ENCODE results near the gene SS18. TPM values are rescaled to one million over a fixed set of nuclear protein-coding genes. Genes with fewer than 3 reads are reported as not detected.
A peak's percentile ranks its signal among the peaks of the same experiment; 100 is the strongest.

SS18 gene
- total RNA-seq, 4 donors from 2014 or later: 125 to 188 (median 151) TPM

GRCh38 chr18:26103579-26103978 is 13.2 kb upstream of the SS18 start:
- Histone ChIP-seq H3K27me3 (no peaks in the 10 kb centered on the region), H3K4me1 (no peaks in the 10 kb centered on the region), H3K36me3 (no peaks in the 10 kb centered on the region), H3K27ac (no peak overlapping the region), H3K9me3 (no peaks in the 10 kb centered on the region), H3K4me3 (replicated peaks in 1 of 3) (no peak overlapping the region)
- intact Hi-C loops (cut with DNase I): no loop called here
- peak; percentile 47 to 56 for DNase-seq
- WGBS, 2 donors: 42 to 52% methylated on average over 5 of the region's 5 CpGs
- TF ChIP-seq CTCF (IDR thresholded peaks at IDR 0.05): peak in 1 of 6 experiments; percentile 30
- no peak for TF ChIP-seq POLR2A (IDR thresholded peaks at IDR 0.05)

GRCh38 chr18:26097563-26097962 is 7.2 kb upstream of the SS18 start:
- Histone ChIP-seq H3K27ac (no peak overlapping the region), H3K27me3 (no peaks in the 10 kb centered on the region), H3K36me3 (no peaks in the 10 kb centered on the region), H3K4me1 (no peaks in the 10 kb centered on the region), H3K9me3 (no peaks in the 10 kb centered on the region), H3K4me3 (replicated peaks in 1 of 3) (no peak overlapping the region)
- WGBS, 2 donors: 93 to 96% methylated on average over 5 of the region's 5 CpGs
- intact Hi-C loops (cut with DNase I): loop anchor here (10.0 kb wide), 1 partner anchor 127 kb away; the partner anchor contains the start of gene TAF4B
- no peak for DNase-seq
- no peak for TF ChIP-seq CTCF (IDR thresholded peaks at IDR 0.05)
- no peak for TF ChIP-seq POLR2A (IDR thresholded peaks at IDR 0.05)

- H3K9me3 ChIP-seq: no peaks in the 10 kb centered on the region
- intact Hi-C loops (cut with DNase I): loop anchor here (10.0 kb wide), 1 partner anchor 128 kb away; the partner anchor contains the start of gene TAF4B
- TF ChIP-seq CTCF (IDR thresholded peaks at IDR 0.05): no peak
- TF ChIP-seq POLR2A (IDR thresholded peaks at IDR 0.05): no peak
- no peak for DNase-seq
- 61 to 96% methylated on average over 1 of the region's 1 CpG for WGBS, 2 donors
- no peaks in the 10 kb centered on the region for H3K27me3 ChIP-seq
- H3K4me3 ChIP-seq (replicated peaks in 1 of 3): no peak overlapping the region
- no peak overlapping the region for H3K27ac ChIP-seq
- no peaks in the 10 kb centered on the region for H3K4me1 ChIP-seq
- no peaks in the 10 kb centered on the region for H3K36me3 ChIP-seq
Measured at GRCh38 chr18:26096852-26097251, 6.4 kb upstream of the SS18 start.

GRCh38 chr18:26091047-26091630 is 726 bp upstream of the SS18 start:
- H3K4me3 ChIP-seq (replicated peaks in 1 of 3): peak overlapping the region; percentile 68 to 95 (median 72)

More at GRCh38 chr18:26091047-26091630, 726 bp upstream of the SS18 start:
- 4 to 5% methylated on average over 27 of the region's 29 CpGs for WGBS, 2 donors
- no peak for DNase-seq
- peaks cover 14 to 15% of the 10 kb centered on the region in 2 donors for H3K4me1 ChIP-seq
- intact Hi-C loops (cut with DNase I): loop anchor here (10.0 kb wide), 1 partner anchor 134 kb away; the partner anchor contains the start of gene TAF4B
- TF ChIP-seq POLR2A (IDR thresholded peaks at IDR 0.05) (peak in 1 of 2 donors; percentile 16), CTCF (IDR thresholded peaks at IDR 0.05) (peak in 1 of 6 experiments; percentile 1)
- H3K36me3 ChIP-seq: no peaks in the 10 kb centered on the region
- H3K27me3 ChIP-seq: no peaks in the 10 kb centered on the region
- H3K27ac ChIP-seq: peak overlapping the region; percentile 92 to 95 (median 95)
- H3K9me3 ChIP-seq: no peaks in the 10 kb centered on the region
